NCI-H2107 (cell line): Measurements from ENCODE around the gene MX2.

Experiments
- DNase-seq: peaks from one replicate; lab custom pipeline; 2025; lab: John Stamatoyannopoulos, UW

MX2 gene

DNA sequence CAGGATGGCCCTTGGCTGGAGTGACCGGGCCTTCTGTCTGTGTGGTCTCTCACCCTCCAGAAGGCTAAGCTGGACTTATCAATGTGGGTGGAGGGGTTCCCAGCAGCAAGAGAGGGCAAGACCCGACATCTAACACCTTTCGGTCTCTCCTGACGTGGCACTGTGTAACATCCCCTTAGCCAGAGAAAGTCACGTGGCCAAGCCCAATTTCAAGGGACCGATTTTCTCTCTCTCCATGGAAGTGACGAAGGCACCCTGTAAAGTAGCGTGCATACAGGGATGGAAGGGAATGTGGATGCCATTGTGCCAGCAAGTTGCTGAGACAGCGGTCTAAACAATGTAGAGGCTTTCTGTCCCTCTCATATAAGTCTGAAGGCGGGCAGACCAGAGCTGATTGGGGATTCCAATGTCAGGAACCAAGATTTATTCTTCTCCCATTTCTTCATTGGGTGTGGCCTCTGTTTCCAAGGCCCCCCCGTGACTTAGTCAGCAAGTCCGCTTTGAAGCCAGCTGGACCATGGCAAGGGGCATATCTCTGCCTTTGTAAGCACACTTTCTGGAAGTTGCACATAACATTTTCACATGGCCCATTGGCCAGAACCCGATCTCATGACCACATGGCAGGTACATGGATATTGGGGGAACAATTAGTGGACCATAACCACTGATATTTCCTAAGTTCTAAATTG is 76.7 kb downstream of the MX2 start:
- no peak for DNase-seq

DNA sequence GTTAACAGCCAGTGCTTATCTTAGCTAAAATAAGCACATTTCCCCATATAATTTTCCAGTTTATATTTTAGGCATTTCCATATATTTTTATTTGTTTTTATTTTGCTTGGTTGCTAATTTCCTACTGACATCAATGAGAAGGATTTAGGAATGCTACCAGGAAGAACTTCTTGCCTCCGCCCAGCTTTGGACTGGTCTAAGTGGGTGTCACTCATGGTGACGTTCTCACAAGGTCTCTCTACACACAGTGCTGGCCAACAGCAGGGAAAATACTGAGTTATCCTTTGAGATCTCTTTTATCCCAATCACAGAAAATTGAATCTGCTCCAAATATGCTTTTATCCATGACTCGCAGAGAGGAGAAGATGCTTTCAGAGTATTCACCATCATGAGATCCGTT is 77.4 kb downstream of the MX2 start:
- DNase-seq, result no peak

DNA sequence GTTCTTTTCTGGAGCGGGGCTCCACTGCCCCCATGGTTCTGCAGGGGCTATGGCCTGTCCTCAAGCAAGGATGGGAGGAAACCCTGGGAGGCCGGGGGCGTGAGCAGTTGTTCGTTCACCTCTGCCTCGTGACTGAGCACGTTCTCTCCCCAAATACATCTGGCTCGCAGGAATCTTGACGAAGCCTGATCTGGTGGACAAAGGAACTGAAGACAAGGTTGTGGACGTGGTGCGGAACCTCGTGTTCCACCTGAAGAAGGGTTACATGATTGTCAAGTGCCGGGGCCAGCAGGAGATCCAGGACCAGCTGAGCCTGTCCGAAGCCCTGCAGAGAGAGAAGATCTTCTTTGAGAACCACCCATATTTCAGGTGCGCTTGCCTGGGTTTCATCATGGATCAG is 79.7 kb downstream of the MX2 start:
- DNase-seq, result no peak

DNA sequence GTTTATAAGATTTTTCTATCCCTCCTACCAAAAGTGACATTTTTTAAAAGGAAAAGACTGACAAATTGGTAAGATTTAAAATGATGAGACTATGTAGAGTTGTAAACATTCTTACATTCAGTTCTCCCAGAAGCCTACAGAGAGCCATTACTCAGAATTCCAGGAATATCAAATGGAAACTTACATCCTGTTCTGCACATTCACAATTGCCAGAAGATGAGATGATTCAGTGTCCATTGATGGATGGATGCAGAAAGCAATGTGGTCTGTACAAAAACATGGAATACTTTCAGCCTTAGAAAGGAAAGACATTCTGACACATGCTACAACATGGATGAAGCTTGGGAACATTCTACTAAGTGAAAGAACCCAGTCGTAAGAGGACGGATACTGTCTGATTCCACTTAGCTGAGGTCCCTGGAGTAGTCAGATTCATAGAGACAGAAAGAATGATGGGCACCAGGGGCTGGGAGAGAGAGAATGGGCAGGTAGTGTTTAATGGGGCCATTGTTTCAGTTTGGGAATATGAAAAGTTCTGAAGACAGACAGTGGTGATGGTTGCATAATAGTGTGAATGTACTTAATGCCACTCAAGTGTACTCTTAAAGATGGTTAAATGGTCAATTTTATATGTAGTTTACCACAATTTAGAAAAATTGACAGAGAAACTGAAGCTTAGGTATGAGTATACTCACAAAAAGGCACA is 80.8 kb downstream of the MX2 start:
- no peak for DNase-seq

DNA sequence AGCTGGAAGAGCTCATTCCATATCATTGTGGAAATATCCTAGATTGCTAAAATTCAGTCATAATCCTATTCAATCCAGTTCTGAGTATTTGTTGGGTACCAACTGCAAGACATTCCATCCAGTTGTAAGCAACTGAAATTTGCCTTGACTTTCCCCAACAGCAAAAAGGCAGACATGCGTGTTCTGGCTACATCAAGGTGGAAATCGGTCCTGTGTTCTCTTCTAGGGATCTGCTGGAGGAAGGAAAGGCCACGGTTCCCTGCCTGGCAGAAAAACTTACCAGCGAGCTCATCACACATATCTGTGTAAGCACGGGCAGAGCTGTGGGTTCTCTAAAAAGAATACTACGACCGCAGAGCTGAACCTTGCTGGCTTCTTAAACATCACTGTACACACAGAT is 81.7 kb downstream of the MX2 start:
- DNase-seq, result no peak

DNA sequence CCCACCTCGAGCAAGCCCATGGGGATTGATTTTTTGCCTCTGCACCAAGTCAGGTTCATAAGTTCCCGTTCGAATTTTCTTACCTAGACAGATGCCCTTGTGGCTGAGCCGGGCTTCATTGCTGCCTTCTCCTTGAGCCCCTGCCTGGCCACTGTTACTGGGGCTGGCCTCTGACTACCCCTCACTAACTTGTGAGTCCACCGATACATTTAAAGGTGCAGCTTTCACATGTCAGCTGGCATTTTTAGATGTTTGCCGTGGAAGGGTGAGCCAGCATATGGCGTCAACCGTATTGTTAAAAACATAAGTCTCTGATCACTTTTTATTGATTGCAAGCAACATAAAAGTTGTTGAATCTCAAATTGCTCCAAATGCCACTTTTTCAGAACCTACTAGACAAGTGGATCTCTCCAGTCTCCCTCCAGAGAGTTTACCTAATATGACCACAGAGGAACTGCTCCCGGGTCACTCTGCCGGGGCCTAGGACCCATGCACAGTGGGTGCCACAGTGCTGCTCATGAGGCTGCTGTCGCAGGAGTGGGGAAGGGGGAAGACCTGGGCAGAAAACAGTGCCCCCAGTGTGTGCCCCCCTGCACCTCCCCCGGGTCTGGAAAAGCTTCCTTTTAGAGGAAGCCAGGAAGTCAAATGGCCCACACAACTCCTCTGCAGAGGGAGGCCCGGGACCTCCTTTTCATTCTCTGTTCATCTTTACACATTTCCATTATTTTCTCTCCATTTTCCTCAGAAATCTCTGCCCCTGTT is 83.1 kb downstream of the MX2 start:
- no peak for DNase-seq

DNA sequence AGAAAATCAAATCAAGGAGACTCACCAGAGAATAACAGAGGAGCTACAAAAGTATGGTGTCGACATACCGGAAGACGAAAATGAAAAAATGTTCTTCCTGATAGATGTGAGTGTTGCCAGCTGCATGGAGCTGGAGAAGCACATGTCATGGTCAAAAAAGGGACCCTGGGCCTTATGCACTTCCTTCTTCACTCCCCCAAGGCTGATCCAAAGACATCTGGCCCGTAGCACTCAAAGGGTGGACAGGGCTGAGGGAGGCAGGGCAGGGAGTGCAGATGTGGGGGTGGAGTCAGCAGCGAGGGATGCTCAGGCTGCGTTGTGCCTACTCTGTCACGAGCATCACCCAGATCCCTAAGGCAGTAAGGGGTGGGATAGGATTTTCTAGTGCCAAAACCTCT is 83.6 kb downstream of the MX2 start:
- DNase-seq, result no peak

DNA sequence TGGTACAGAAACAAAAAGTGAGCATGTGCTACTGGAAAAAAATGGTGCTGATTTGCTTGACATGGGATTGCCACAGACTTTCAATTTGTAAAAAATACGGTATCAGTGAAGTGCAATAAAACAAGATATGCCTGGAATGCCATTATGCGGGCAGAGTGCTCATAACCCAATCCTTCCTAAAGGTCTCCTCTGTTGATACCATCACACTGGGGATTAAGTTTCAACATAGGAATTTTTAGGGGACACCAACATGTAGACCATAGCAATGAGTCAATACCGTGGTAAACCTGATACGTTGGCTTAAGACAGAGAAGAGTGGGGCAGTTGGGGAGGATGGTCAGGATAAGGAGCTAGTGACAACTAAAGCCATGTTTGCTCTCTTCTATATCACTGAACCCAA is 84.8 kb downstream of the MX2 start:
- DNase-seq, result no peak

DNA sequence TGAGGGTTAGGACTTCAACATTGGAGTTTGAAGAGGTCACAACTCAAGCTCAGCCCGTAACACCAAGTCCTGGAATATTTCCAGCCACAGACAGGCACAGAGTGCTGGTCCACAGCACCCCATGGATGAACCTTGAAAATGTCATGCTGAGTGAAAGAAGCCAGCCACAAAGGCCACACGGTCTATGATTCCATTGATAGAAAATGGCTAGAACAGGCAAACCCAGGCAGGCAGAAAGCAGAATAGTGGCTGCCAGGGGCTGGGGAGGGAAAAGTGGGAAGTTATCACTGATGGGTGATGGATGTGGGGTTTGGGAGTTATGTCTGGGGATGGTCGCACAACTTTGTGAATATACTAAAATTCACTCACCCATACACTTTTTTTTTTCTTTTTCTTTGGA is 85.5 kb downstream of the MX2 start:
- no peak for DNase-seq

DNA sequence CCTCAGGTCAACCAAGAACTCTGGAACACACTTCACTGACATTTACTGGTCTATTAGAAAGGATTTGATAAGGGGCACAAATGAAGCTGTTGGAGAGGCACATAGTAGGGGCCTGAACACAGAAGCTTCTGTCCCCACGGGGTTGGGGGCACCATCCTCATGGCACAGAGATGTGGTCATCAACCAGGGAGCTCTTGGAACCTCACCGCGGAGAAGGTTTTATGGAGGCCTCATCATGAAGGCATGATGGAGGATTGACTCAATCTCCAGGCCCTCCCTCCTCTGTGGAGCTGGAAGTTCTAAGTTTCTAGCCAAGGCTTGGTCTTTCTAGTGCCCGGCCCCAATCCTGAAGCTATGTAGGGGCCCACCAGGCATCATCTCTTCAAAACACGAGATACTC is 87.8 kb downstream of the MX2 start:
- DNase-seq, result no peak

DNA sequence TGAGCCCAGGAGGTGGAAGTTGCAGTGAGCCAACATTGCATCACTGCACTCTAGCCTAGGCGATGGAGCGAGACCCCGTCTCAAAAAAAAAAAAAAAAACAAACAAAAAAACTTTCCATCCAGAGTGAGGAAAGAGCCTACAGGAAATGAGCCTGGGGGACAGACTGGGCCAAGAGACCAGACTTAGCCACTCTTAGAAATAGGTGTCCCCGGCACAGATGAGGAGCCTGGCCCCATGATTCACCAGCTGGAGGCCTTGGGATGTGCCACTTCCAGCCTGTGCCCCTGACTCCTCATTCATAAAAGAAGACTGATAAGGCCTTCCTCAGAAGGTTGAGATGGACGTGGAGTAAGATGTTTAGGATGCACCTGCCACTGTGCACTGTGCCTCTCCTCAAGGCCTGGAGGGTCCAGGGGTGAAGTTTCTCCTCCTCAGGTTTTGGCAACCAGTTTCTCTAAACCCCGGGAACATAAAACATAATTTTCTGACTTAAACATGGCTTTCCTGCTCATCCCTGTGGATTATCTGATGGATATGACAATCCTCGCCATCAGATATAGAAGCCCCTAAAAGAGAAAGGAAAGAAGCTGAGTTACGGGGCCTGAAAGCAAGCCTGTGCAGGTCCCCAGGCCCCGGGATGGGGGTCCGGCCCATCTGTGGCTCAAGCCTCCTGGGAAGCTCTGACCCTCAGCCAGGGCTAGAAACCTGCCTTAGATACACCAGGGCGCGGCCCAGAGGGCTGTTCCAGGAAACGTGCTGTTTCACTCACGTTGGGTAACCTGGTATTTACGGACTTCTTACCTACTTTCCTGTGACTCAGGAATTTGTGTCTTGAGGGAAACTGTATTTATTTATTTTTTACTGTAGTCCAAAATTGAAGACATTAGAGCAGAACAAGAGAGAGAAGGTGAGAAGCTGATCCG is 90.2 kb downstream of the MX2 start:
- DNase-seq, result no peak

DNA sequence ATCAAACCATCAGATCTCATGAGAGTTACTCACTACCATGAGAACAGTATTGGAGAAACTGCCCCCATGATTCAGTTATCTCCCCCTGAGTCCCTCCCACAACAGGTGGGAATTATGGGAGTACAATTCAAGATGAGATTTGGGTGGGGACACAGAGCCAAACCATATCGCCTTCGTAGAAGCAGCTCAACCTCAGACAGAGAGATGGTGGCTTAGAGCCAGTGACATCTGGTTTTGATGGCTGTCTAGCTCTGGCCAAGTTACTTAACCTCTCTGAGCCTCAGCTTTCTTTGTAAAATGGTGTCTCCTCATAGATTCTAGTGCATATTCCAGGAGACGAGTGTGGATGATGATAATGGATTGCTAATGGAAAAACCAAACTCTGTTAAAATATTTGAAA is 91.4 kb downstream of the MX2 start:
- DNase-seq, result no peak

DNA sequence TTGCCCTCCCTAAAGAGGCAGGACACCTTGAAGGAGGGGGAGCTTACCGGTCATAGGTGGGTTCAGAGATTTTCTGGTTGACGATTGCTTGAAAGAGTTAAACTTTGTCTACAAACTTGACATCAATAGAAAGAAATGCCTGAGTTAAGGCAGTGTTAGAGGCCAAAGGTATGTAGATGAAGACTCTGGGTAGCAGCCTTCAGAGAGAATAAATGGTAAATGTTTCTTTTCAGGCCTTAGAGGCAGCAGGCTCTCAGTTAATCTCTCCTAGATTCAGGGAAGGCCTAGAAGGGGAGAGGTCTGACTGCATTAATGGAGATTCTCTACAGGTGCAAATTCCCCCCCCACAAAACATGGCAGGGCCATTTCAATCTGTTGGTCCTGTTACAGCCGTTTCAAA is 91.9 kb downstream of the MX2 start:
- DNase-seq, result no peak

DNA sequence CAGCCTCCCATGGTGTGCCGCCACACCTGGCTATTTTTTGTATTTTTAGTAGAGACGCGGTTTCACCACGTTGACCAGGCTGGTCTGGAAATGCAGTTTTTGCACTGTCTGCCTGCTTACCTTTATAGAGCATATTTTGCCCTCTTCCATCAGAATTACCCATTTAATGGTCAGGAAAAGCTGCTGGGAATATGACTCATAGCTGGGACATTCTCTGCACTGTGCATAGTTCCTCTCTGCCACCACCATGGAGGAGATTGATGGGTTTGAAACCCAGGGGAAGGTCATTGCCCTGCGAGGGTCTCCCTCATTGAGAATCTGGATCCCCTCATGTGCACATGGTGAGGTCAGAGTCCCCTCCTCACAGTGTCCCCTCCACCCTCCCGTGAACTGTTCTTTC is 96.3 kb downstream of the MX2 start:
- no peak for DNase-seq

DNA sequence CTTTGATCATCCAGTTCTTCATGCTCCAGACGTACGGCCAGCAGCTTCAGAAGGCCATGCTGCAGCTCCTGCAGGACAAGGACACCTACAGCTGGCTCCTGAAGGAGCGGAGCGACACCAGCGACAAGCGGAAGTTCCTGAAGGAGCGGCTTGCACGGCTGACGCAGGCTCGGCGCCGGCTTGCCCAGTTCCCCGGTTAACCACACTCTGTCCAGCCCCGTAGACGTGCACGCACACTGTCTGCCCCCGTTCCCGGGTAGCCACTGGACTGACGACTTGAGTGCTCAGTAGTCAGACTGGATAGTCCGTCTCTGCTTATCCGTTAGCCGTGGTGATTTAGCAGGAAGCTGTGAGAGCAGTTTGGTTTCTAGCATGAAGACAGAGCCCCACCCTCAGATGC is 96.7 kb downstream of the MX2 start:
- DNase-seq, result no peak
